Fibroblast of skin of back (primary cell): ENCODE measurements around the gene RAP2A. TPM values are rescaled to one million over a fixed set of nuclear protein-coding genes. Genes with fewer than 3 reads are reported as not detected.

Experiments used
- DNase-seq: peaks from one replicate; pipeline ENCODE4 v3.0.0-alpha.2; 2013
- polyA plus RNA-seq, 2 experiments: library from polyadenylated mRNA; unstranded; fragments of 120-200 nt; gene quantifications; one replicate each; pipeline ENCODE4 v1.2.1, GENCODE V29; 2013; ENCODE audit not compliant: insufficient read length in 2 of 2

RAP2A gene
- 20.3 TPM for polyA plus RNA-seq (2013, experiment 1 of 2; ENCODE audit: insufficient read length)
- polyA plus RNA-seq (2013, experiment 2 of 2; ENCODE audit: insufficient read length): 21.3 TPM

- DNase-seq: peak; percentile 91
Measured at GRCh38 chr13:97433727-97434396, at the start of gene RAP2A. TSS of gene RAP2A (plus strand) at chr13:97434169. CDS start at chr13:97434471, 302 bp downstream.

GRCh38 chr13:97384371-97384770, 49.6 kb upstream of the RAP2A start:
- no peak for DNase-seq

- DNase-seq: peak; percentile 71
Measured at GRCh38 chr13:97385146-97385545, 48.8 kb upstream of the RAP2A start.

GRCh38 chr13:97385854-97386253, 48.1 kb upstream of the RAP2A start:
- peak; percentile 27 for DNase-seq

GRCh38 chr13:97386801-97387484, 47.0 kb upstream of the RAP2A start:
- DNase-seq: no peak

GRCh38 chr13:97387485-97387839, 46.5 kb upstream of the RAP2A start:
- DNase-seq: no peak

GRCh38 chr13:97387890-97388289, 46.1 kb upstream of the RAP2A start:
- no peak for DNase-seq

- no peak for DNase-seq
Measured at GRCh38 chr13:97388373-97388772, 45.6 kb upstream of the RAP2A start.

GRCh38 chr13:97390941-97391600, 42.9 kb upstream of the RAP2A start:
- peak; percentile 66 for DNase-seq

- no peak for DNase-seq
Measured at GRCh38 chr13:97392020-97392419, 41.9 kb upstream of the RAP2A start.

GRCh38 chr13:97394542-97394941, 39.4 kb upstream of the RAP2A start:
- DNase-seq: no peak

- peak; percentile 81 for DNase-seq
Measured at GRCh38 chr13:97395447-97396136, 38.4 kb upstream of the RAP2A start.

GRCh38 chr13:97397267-97397666, 36.7 kb upstream of the RAP2A start:
- no peak for DNase-seq

- no peak for DNase-seq
Measured at GRCh38 chr13:97401421-97401820, 32.5 kb upstream of the RAP2A start.

GRCh38 chr13:97403893-97404750, 29.8 kb upstream of the RAP2A start:
- peak; percentile 58 for DNase-seq

GRCh38 chr13:97407540-97407939, 26.4 kb upstream of the RAP2A start:
- DNase-seq: no peak

GRCh38 chr13:97408938-97409337, 25.0 kb upstream of the RAP2A start:
- DNase-seq: no peak

GRCh38 chr13:97411984-97412383, 22.0 kb upstream of the RAP2A start:
- DNase-seq: peak; percentile 16

GRCh38 chr13:97413694-97414093, 20.3 kb upstream of the RAP2A start:
- no peak for DNase-seq

- DNase-seq: no peak
Measured at GRCh38 chr13:97414392-97414791, 19.6 kb upstream of the RAP2A start.

- DNase-seq: no peak
Measured at GRCh38 chr13:97417698-97418097, 16.3 kb upstream of the RAP2A start.
